ENCODE data around the gene TAF11L14. TPM values are rescaled to one million over a fixed set of nuclear protein-coding genes. Genes with fewer than 3 reads are reported as not detected.
"Not testable (repeated sequence)": the region's sequence is repeated elsewhere in the genome, so short reads cannot be mapped to it uniquely, and the experiment has no call there.

TAF11L14 gene
- not detected for total RNA-seq

DNA sequence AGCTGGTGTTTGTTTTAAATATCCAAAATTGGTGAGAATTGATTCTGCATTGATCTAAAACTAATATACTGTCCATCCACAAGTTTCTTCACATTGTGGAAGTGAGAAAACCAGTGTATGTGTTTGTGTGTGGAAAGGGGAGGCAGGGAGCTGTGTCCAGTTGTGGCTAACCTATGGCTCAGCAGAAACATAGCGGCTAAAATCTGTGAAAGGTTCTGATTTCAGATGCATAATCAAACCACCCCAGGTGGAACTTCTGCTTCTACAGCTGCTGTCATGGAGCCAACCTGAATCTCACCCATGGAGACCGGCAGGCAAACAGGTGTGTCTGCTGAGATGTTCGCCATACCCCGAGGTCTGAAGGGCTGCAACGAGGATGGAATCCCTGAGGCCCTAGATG lies at the start of gene TAF11L14:
Gene TAF11L14 (plus strand): TSS at position 301 of the 400 bp plus-strand sequence.
- DNase-seq (ENCODE audit: low read depth in 2 of 3, low spot score in 2 of 3): no peak

DNA sequence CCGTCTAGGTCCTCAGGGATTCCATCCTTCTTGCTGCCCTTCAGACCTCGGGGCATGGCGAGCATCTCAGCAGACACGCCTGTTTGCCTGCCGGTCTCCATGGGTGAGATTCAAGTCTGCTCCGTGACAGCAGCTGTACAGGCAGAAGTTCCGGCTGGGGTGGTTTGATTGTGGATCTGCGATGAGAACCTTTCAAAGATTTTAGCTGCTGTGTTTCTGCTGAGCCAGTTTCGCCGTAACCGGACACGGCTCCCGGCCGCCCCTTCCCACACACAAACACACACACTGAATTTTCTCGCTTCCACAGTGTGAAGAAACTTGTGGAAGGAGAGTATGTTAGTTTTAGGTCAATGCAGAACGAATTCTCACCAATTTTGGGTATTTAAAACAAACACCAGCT lies 48.6 kb upstream of the TAF11L14 start, which contains the start of gene TAF11L7:
Gene TAF11L7 (minus strand): TSS at position 101 of the 400 bp plus-strand sequence.
- not testable (repeated sequence) for DNase-seq (ENCODE audit: low read depth in 2 of 3, low spot score in 2 of 3)

DNA sequence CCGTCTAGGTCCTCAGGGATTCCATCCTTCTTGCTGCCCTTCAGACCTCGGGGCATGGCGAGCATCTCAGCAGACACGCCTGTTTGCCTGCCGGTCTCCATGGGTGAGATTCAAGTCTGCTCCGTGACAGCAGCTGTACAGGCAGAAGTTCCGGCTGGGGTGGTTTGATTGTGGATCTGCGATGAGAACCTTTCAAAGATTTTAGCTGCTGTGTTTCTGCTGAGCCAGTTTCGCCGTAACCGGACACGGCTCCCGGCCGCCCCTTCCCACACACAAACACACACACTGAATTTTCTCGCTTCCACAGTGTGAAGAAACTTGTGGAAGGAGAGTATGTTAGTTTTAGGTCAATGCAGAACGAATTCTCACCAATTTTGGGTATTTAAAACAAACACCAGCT lies 43.4 kb upstream of the TAF11L14 start, which contains the start of gene TAF11L8:
Gene TAF11L8 (minus strand): TSS at position 101 of the 400 bp plus-strand sequence.
- DNase-seq (ENCODE audit: low read depth in 2 of 3, low spot score in 2 of 3): not testable (repeated sequence)

DNA sequence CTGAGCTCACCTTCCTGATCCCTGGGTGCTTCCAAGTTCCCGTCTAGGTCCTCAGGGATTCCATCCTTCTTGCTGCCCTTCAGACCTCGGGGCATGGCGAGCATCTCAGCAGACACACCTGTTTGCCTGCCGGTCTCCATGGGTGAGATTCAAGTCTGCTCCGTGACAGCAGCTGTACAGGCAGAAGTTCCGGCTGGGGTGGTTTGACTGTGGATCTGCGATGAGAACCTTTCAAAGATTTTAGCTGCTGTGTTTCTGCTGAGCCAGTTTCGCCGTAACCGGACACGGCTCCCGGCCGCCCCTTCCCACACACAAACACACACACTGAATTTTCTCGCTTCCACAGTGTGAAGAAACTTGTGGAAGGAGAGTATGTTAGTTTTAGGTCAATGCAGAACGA lies 40.0 kb upstream of the TAF11L14 start, which contains the start of gene TAF11L9:
Gene TAF11L9 (minus strand): TSS at position 140 of the 400 bp plus-strand sequence.
- DNase-seq (ENCODE audit: low read depth in 2 of 3, low spot score in 2 of 3): not testable (repeated sequence)

DNA sequence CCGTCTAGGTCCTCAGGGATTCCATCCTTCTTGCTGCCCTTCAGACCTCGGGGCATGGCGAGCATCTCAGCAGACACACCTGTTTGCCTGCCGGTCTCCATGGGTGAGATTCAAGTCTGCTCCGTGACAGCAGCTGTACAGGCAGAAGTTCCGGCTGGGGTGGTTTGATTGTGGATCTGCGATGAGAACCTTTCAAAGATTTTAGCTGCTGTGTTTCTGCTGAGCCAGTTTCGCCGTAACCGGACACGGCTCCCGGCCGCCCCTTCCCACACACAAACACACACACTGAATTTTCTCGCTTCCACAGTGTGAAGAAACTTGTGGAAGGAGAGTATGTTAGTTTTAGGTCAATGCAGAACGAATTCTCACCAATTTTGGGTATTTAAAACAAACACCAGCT lies 36.5 kb upstream of the TAF11L14 start, which contains the start of gene TAF11L10:
Gene TAF11L10 (minus strand): TSS at position 101 of the 400 bp plus-strand sequence.
- not testable (repeated sequence) for DNase-seq (ENCODE audit: low read depth in 2 of 3, low spot score in 2 of 3)

DNA sequence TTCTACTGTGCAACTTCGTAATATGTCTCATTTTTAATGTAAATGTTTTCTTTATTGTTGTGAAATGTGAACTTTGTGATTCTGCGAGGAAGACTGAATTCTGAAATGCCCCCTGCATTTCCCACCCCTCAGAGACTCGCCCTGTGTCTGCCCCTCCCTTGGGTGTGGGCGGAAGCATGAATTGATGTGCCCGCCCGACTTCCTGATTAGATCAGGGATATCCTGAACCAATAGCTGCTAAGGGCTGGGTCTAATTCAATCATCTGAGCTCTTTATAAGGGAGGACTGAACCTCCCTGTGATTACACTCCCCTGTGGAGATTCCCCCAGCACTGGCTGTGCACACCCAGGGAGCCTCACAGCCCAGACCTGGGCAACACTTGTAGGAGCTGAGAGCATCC lies 30.4 kb upstream of the TAF11L14 start, which contains the start of gene TAF11L11:
Gene TAF11L11 (plus strand): TSS at position 304 of the 400 bp plus-strand sequence.
- not testable (repeated sequence) for DNase-seq (ENCODE audit: low read depth in 2 of 3, low spot score in 2 of 3)

DNA sequence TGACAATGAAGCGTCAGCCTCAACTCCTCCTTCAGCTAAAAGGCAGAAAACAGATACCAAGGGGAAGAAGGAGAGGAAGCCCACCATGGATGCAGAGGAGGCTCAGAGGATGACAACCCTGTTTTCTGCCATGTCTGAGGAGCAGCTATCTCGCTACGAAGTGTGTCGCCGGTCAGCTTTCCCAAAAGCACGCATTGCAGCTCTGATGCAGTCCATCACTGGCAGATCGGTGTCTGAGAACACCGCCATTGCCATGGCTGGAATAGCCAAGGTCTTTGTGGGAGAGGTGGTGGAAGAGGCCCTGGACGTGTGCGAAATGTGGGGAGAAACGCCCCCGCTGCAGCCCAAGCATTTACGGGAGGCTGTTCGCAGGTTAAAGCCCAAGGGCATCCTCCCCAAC lies 29.3 kb upstream of the TAF11L14 start:
- no peak for DNase-seq (ENCODE audit: low read depth in 2 of 3, low spot score in 2 of 3)

DNA sequence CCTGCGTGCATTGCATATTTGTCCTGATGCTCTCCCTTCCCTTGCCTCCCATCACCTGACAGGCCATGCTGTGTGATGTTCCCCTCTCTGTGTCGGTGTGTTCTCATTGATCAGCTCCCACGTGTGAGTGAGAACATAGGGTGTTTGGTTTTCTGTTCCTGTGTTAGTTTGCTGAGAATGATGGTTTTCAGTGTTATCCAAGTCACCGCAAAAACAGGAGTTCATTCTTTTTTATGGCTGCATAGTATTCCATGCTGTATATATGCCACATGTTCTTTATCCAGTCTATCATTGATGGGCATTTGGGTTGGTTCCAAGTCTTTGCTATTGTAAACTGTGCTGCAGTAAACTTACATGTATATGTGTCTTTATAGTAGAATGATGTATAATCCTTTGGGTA lies 26.8 kb upstream of the TAF11L14 start:
- DNase-seq (ENCODE audit: low read depth in 2 of 3, low spot score in 2 of 3): not testable (repeated sequence)

DNA sequence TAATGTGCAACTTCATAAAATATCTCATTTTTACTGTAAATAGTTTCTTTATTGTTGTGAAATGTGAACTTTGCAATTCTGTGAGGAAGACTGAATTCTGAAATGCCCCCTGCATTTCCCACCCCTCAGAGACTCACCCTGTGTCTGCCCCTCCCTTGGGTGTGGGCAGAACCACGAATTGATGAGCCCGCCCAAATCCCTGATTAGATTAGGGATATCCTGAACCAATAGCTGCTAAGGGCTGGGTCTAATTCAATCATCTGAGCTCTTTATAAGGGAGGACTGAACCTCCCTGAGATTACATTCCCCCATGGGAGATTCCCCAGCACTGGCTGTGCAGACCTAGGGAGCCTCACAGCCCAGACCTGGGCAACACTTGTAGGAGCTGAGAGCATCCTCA lies 24.2 kb upstream of the TAF11L14 start, which contains the start of gene TAF11L12:
Gene TAF11L12 (plus strand): TSS at position 301 of the 400 bp plus-strand sequence.
- DNase-seq (ENCODE audit: low read depth in 2 of 3, low spot score in 2 of 3): not testable (repeated sequence)

DNA sequence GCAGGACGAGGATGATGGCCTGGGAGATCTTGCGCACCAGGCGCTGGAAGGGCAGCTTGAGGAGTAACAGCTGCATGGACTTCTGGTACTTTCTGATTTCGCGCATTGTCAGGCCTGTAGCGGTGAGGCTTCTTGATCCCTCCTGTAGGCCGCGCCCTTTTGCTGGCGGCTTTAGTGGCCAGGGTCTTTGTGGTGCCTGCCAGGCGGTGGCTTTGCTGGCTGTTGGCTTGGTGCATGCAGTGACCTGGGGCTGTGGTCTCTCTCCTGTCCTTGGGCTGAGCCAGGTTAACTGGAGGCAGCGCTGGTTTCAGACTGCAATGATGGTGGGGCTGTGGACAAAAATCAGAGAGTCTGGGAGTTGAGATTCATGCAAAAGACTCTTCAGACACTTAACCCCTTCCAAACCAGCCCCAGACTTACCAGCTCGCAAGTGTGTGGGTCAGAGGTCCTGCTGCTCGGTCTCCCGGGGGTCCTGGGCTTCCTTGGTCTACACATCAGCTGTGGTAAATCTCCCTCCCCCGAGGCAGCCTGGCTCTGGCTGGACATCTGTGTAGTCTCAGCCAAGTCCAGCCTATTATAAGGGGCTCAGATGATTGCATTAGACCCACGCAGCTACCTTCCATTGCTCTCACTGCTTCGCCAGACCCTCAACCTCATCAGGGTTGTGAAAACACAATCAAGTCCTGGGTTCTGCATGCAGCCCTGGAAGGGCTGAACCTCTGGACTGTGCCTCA lies 19.2 kb upstream of the TAF11L14 start:
- no peak for DNase-seq (ENCODE audit: low read depth in 2 of 3, low spot score in 2 of 3)

DNA sequence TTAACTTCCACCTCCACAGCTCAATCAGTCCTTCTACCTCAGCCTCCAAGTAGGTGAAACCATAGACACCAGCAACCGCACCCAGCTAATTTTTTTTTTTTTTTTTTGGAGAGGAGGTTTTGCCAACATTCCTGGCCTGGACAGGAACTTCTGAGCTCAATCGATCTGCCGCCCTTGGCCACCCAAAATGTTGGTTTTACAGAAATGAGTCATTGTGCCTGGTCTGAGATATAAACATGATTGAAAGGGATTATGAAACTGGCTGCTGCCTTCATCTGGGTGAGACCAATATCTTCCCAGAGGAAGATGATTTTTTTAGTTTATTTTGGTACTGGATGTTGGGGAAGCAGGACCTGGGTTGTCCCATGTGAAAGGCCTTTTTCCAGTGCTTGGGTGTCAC lies 14.9 kb upstream of the TAF11L14 start:
- no peak for DNase-seq (ENCODE audit: low read depth in 2 of 3, low spot score in 2 of 3)

DNA sequence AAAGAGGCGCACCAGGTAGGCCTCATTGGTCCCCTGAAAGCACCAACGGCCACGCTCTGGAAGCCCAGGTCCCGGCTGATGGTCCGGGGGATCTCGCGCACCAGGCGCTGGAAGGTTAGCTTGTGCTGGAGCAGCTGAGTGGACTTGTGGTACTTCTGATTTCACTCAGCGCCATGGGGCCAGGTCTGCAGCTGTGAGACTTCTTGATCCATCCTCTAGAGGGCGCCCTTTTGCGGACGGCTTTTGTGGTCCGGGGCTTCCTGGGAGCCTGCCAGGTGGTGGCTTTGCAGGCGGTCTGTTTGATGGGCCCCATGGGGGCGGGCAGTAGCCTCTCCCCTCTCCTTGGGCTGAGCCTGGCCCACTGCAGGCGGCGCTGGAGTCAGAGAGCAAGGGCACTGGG lies 13.6 kb upstream of the TAF11L14 start:
- no peak for DNase-seq (ENCODE audit: low read depth in 2 of 3, low spot score in 2 of 3)

DNA sequence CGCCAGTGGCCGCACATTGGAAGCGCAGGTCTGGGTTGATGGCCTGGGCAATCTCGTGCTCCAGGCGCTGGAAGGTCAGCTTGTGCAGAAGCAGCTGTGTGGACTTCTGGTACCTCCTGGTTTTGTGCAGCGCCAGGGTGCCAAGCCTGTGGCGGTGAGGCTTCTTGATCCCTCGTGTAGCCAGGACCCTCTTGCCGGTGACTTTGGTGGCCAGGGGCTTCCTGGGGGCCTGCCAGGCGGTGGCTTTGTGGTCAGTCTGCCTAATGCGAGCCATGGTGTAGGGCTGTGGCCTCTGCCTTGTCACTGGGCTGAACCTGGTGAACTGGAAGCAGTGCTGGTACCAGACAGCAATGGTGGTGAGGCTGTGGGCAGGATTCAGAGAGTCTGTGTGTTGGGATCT lies 8.6 kb upstream of the TAF11L14 start:
- DNase-seq (ENCODE audit: low read depth in 2 of 3, low spot score in 2 of 3): no peak

DNA sequence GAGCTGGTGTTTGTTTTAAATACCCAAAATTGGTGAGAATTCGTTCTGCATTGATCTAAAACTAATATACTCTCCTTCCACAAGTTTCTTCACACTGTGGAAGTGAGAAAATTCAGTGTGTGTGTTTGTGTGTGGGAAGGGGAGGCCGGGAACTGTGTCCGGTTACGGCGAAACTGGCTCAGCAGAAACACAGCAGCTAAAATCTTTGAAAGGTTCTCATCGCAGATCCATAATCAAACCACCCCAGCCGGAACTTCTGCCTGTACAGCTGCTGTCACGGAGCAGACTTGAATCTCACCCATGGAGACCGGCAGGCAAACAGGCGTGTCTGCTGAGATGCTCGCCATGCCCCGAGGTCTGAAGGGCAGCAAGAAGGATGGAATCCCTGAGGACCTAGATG lies 2.5 kb upstream of the TAF11L14 start, which contains the start of gene TAF11L13:
Gene TAF11L13 (plus strand): TSS at position 301 of the 400 bp plus-strand sequence.
- DNase-seq (ENCODE audit: low read depth in 2 of 3, low spot score in 2 of 3): not testable (repeated sequence)

DNA sequence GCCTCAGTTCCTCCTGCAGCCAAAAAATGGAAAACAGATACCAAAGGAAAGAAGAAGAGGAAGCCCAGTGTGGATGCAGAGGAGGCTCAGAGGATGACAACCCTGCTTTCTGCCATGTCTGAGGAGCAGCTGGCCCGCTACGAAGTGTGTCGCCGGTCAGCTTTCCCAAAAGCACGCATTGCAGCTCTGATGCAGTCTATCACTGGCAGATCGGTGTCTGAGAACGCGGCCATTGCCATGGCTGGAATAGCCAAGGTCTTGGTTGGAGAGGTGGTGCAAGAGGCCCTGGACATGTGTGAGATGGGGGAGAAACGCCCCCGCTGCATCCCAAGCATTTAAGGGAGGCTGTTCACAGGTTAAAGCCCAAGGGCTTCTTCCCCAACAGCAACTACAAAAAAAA lies 15.0 kb downstream of the TAF11L14 start:
- not testable (repeated sequence) for DNase-seq (ENCODE audit: low read depth in 2 of 3, low spot score in 2 of 3)

DNA sequence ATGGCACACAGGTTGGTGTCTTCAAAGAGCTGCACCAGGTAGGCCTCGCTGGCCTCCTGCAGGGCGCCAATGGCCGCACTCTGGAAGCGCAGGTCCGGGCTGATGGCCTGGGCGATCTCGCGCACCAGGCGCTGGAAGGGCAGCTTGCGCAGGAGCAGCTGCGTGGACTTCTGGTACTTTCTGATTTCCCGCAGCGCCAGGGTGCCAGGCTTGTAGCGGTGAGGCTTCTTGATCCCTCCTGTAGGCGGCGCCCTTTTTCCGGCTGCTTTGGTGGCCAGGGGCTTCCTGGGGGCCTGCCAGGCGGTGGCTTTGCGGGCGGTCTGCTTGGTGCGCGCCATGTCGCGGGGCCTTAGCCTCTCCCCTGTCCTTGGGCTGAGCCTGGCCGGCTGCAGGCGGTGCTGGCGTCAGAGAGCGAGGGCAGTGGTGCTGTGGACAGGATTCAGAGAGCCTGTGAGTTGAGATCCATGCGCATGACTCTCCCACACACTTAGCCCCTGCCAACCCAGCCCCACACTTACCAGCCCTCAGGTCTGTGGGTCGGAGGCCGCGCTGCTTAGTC lies 21.0 kb downstream of the TAF11L14 start:
- DNase-seq (ENCODE audit: low read depth in 2 of 3, low spot score in 2 of 3): not testable (repeated sequence)

DNA sequence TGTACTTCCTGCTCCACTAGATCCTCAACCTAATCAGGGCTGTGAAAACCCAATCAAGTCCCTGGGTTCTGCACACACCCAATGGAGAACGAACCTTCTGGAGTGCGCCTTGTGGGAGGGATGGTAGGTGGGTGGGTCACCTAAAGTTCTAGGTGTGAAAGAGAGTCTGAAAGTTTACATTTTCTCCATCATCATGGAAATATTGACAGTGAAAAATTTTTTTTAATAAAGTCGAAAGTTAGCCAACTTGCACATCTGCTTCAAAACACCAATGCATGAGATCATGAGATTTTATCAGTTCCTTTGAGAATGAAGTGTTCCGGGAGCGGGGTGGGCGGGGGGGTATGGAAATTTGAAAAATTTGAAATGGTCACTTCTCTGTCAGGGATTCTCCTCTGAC lies 21.7 kb downstream of the TAF11L14 start:
- DNase-seq (ENCODE audit: low read depth in 2 of 3, low spot score in 2 of 3): no peak

DNA sequence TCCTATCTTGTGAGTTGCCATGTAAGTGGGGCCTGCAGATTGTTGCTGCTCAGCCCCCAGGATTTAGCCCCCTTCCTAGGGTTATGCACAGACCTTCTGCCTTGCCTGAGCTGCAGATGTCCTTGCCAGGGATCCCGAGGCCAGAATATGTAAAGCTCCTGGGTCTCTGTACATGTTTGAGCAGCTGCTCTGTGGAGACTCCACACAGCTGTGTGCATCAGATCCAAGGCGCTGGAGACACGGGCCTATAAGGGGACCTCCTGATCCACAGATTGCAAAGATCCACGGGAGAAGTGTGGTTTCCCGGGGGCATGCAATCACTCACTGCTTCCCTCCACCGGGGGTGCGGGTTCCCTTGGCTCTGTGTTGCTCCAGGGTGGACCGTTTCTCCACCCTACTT lies 28.9 kb downstream of the TAF11L14 start:
- DNase-seq (ENCODE audit: low read depth in 2 of 3, low spot score in 2 of 3): no peak

DNA sequence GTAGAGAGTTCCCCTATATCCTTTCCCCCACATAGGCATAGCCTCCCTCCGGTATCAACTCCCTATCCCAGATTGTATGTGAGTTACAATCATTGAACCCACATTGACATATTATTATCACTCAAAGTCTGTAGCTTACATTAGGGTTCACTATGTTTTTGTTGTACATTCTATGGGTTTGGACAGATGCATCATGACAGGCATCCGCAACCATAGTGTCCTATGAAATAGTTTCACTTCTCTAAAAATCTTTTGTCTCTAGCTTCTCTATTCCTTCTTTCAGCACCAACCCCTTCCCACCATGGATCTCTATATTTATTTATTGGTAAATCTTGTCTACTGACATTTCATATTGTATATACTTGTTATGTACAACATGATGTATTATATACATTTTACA lies 31.6 kb downstream of the TAF11L14 start:
- no peak for DNase-seq (ENCODE audit: low read depth in 2 of 3, low spot score in 2 of 3)

DNA sequence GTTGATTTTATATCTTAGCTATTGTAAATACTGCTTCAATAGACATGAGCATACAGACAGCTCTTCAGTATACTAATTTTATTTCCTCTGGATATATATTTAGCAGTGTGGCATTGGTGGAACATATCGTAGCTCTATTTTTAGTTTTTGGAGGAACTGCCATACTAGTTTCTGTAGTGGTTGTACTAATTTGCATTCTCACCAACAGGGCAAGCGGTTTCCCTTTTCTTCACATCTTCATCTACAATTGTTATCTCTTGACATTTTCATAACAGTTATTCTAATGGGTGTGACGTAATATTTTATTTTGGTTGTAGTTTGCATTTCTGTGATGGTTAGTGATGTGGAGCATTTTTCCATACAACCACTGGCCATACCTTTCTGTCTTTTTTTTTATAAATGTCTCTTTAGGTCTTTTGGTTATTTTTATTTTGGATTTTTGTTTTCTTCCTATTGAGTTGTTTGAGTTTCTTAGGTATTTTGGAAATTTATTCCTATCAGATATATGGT lies 32.5 kb downstream of the TAF11L14 start:
- DNase-seq (ENCODE audit: low read depth in 2 of 3, low spot score in 2 of 3): no peak

DNA sequence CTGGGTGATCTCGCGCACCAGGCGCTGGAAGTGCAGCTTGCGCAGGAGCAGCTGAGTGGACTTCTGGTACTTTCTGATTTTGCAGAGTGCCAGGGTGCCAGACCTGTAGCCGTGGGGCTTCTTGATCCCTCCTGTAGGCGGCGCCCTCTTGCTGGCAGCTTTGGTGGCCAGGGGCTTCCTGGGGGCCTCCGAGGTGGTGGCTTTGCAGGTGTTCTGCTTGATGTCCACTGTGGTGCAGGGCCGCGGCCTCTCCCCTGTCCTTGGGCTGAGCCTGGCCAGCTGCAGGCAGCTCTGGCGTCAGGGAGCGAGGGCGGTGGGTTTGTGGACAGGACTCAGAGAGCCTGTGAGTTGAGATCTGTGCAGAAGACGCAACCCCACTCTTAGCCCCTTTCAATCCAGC lies 36.1 kb downstream of the TAF11L14 start:
- DNase-seq (ENCODE audit: low read depth in 2 of 3, low spot score in 2 of 3): no peak

All from hematopoietic multipotent progenitor cell (in vitro differentiated cells).